HepG2 (cell line): ENCODE measurements around the gene TMED9. TPM values are rescaled to one million over a fixed set of nuclear protein-coding genes. Genes with fewer than 3 reads are reported as not detected.
A peak's percentile ranks its signal among the peaks of the same experiment; 100 is the strongest.

Experiments used
- CBX2 ChIP-seq, 2 experiments: fragments of 200-600 bp in 1 of 2; sonication (generic); formaldehyde crosslinking in 1 of 2; IDR thresholded peaks; 2 replicates each; pipeline versions ENCODE4 v1.7.0 to v1.8.1; 2018 to 2022; ENCODE audit warnings: low read depth in 2 of 2, low read length in 1 of 2, mild to moderate bottlenecking in 1 of 2, missing genetic modification reagents in 1 of 2
- CREB1 ChIP-seq, 2 experiments: fragments of 450-650 bp in 1 of 2; IDR thresholded peaks; 2 replicates each; pipeline ENCODE4 v1.6.1; 2016 to 2017; ENCODE audit warnings: control low read depth in 1 of 2, mild to moderate bottlenecking in 1 of 2, missing compliant biosample characterization in 1 of 2, missing genetic modification characterization in 1 of 2
- CTCF ChIP-seq: sonication (generic); formaldehyde crosslinking; IDR thresholded peaks from 2 replicates; pipeline ENCODE4 v1.5.0; 2020; ENCODE audit warnings: mild to moderate bottlenecking, missing genetic modification reagents, moderate library complexity
- EEA1 ChIP-seq: sonication (generic); formaldehyde crosslinking; IDR thresholded peaks from 2 replicates; pipeline ENCODE4 v1.5.1; 2020; ENCODE audit warnings: mild to moderate bottlenecking, missing genetic modification reagents, borderline replicate concordance
- GATAD2A ChIP-seq: IDR thresholded peaks from 2 replicates; pipeline ENCODE4 v1.6.1; 2016
- GFI1 ChIP-seq: sonication (generic); formaldehyde crosslinking; IDR thresholded peaks from 2 replicates; pipeline ENCODE4 v1.5.0; 2020; ENCODE audit warnings: missing genetic modification reagents, mild to moderate bottlenecking, borderline replicate concordance
- ISL2 ChIP-seq: sonication (generic); formaldehyde crosslinking; IDR thresholded peaks from 2 replicates; pipeline ENCODE4 v1.5.0; 2020; ENCODE audit warnings: missing genetic modification reagents
- JUNB ChIP-seq: sonication (generic); formaldehyde crosslinking; IDR thresholded peaks from 2 replicates; pipeline ENCODE4 v1.8.0; 2022; ENCODE audit warnings: missing genetic modification reagents, mild to moderate bottlenecking, borderline replicate concordance
- NBN ChIP-seq: fragments of 450-650 bp; conservative IDR thresholded peaks from 2 replicates; pipeline ENCODE4 v1.6.1; 2017
- NCOA1 ChIP-seq: sonication (generic); formaldehyde crosslinking; IDR thresholded peaks from 2 replicates; pipeline ENCODE4 v1.9.0; 2021; ENCODE audit warnings: missing genetic modification reagents
- RNF219 ChIP-seq: sonication (generic); formaldehyde crosslinking; IDR thresholded peaks from 2 replicates; pipeline ENCODE4 v1.5.0; 2020; ENCODE audit warnings: mild to moderate bottlenecking, missing genetic modification reagents
- SALL2 ChIP-seq: sonication (generic); formaldehyde crosslinking; IDR thresholded peaks from 2 replicates; pipeline ENCODE4 v1.8.1; 2023; ENCODE audit warnings: mild to moderate bottlenecking, missing genetic modification reagents, inconsistent platforms
- TOE1 ChIP-seq: sonication (generic); formaldehyde crosslinking; IDR thresholded peaks from 2 replicates; pipeline ENCODE4 v1.4.0; 2020; ENCODE audit warnings: mild to moderate bottlenecking, missing genetic modification reagents
- TOPORS ChIP-seq: sonication (generic); formaldehyde crosslinking; IDR thresholded peaks from 2 replicates; pipeline ENCODE4 v1.8.0; 2023; ENCODE audit warnings: mild to moderate bottlenecking, missing genetic modification reagents
- ZBTB7A ChIP-seq: sonication (generic); formaldehyde crosslinking; IDR thresholded peaks from 2 replicates; pipeline ENCODE4 v1.8.0; 2022; ENCODE audit warnings: mild to moderate bottlenecking, missing genetic modification reagents
- ZBTB8A ChIP-seq: sonication (generic); formaldehyde crosslinking; IDR thresholded peaks from 2 replicates; pipeline ENCODE4 v1.4.0; 2020; ENCODE audit warnings: mild to moderate bottlenecking, low read depth, missing genetic modification reagents, borderline replicate concordance
- ZFP91 ChIP-seq: sonication (generic); formaldehyde crosslinking; IDR thresholded peaks from 2 replicates; pipeline ENCODE4 v1.9.0; 2022; ENCODE audit warnings: missing genetic modification reagents, mild to moderate bottlenecking, borderline replicate concordance
- ZNF383 ChIP-seq: sonication (generic); formaldehyde crosslinking; IDR thresholded peaks from 2 replicates; pipeline ENCODE4 v1.4.0; 2020; ENCODE audit warnings: missing genetic modification reagents, mild to moderate bottlenecking, borderline replicate concordance
- ZNF558 ChIP-seq: sonication (generic); formaldehyde crosslinking; IDR thresholded peaks from 2 replicates; pipeline ENCODE4 v1.9.0; 2022; ENCODE audit warnings: mild to moderate bottlenecking, missing genetic modification reagents, borderline replicate concordance
- ZNF563 ChIP-seq: sonication (generic); formaldehyde crosslinking; IDR thresholded peaks from 2 replicates; pipeline ENCODE4 v1.8.0; 2022; ENCODE audit warnings: mild to moderate bottlenecking, moderate library complexity, missing genetic modification reagents
- ZNF564 ChIP-seq: sonication (generic); formaldehyde crosslinking; IDR thresholded peaks from 2 replicates; pipeline ENCODE4 v1.8.1; 2023; ENCODE audit warnings: mild to moderate bottlenecking, missing genetic modification reagents
- ZNF598 ChIP-seq: sonication (generic); formaldehyde crosslinking; IDR thresholded peaks from 2 replicates; pipeline ENCODE4 v1.5.1; 2020; ENCODE audit warnings: mild to moderate bottlenecking, missing genetic modification reagents, borderline replicate concordance
- ZNF644 ChIP-seq: IDR thresholded peaks from 2 replicates; pipeline ENCODE4 v1.6.1; 2016; ENCODE audit warnings: low read depth
- ZSCAN31 ChIP-seq: sonication (generic); formaldehyde crosslinking; IDR thresholded peaks from 2 replicates; pipeline ENCODE4 v1.5.0; 2020; ENCODE audit warnings: low read depth, mild to moderate bottlenecking, missing genetic modification reagents
- polyA plus RNA-seq, 8 experiments: library from polyadenylated mRNA; depleted of rRNA in 3 of 8; stranded (reverse) in 7 of 8; unstranded in 1 of 8; fragments of >200 nt; fragmentation: Illumina TruSeq in 4 of 8; extraction: Trizol in 4 of 8; gene quantifications; 2 replicates each; pipeline versions ENCODE4 v1.2.1 to v1.2.3, GENCODE V29; 2011 to 2016; ENCODE audit warnings: low read depth in 4 of 8, missing spikeins in 1 of 8, mixed read lengths in 1 of 8; ENCODE audit not compliant: insufficient read depth in 1 of 8
- total RNA-seq, 5 experiments: library from RNA; depleted of rRNA; stranded (reverse); fragments of >200 nt; fragmentation: Illumina TruSeq; extraction: Trizol; gene quantifications; 2 replicates each; pipeline ENCODE4 v1.2.3, GENCODE V29; 2016; ENCODE audit warnings: low read depth in 1 of 5

TMED9 gene
- total and polyA plus RNA-seq, 2 of the 13 experiments (the other 11 are each of a cell fraction or from before 2014, with no cell fraction given), result 161 to 350 TPM

- TF ChIP-seq JUNB (no peak), CBX2 (IDR thresholded peaks at IDR 0.05; ENCODE audit: low read depth, low read length) (no peak), CBX2 (CRISPR knock-in tag; IDR thresholded peaks at IDR 0.05; ENCODE audit: low read depth) (0 out of 2 replicates have a peak, but pooled peaks have one; percentile 54), GATAD2A (no peak; the same call in 1 of the 2 replicates), ZNF564 (0 out of 2 replicates have a peak, but pooled peaks have one; percentile 72), ZSCAN31 (CRISPR knock-in tag) (peak; percentile 59), CREB1 (IDR thresholded peaks at IDR 0.05) (peak; percentile 5; the same call in 1 of the 2 replicates), CREB1 (CRISPR knock-in tag; IDR thresholded peaks at IDR 0.05) (no peak; the same call in 1 of the 2 replicates), ZFP91 (CRISPR knock-in tag) (peak; percentile 82), CTCF (CRISPR knock-in tag) (peak; percentile 18; the same call in 1 of the 2 replicates), ZBTB8A (CRISPR knock-in tag) (no peak), SALL2 (CRISPR knock-in tag) (peak; percentile 71), ZBTB7A (CRISPR knock-in tag) (no peak), EEA1 (no peak), RNF219 (CRISPR knock-in tag) (no peak), ZNF563 (peak; percentile 87), ISL2 (CRISPR knock-in tag) (peak; percentile 37; the same call in 1 of the 2 replicates), ZNF644 (CRISPR knock-in tag) (no peak), TOE1 (CRISPR knock-in tag) (no peak), ZNF383 (CRISPR knock-in tag) (no peak), NCOA1 (0 out of 2 replicates have a peak, but pooled peaks have one; percentile 48), NBN (no peak), TOPORS (CRISPR knock-in tag) (peak; percentile 85; the same call in 1 of the 2 replicates), ZNF598 (CRISPR knock-in tag) (peak; percentile 71; the same call in 1 of the 2 replicates), ZNF558 (no peak), GFI1 (CRISPR knock-in tag) (no peak)
Measured at GRCh38 chr5:177592010-177592834, at the start of gene TMED9 (continued).
